Measurements from ENCODE around the gene SPAG17.

GRCh38 chr1:118102445-118102844 is 82.6 kb downstream of the SPAG17 start:
- TF ChIP-seq CTCF (IDR thresholded peaks at IDR 0.05; ENCODE audit: low read depth, low read length, poor library complexity, severe bottlenecking) (no peak), EZH2phosphoT487 (IDR thresholded peaks at IDR 0.05; ENCODE audit: borderline replicate concordance, low read length) (no peak)

Measured in DOHH2 (cell line).